ENCODE results near the gene SLC27A2. TPM values are rescaled to one million over a fixed set of nuclear protein-coding genes. Genes with fewer than 3 reads are reported as not detected.

The SLC27A2 gene
- total RNA-seq, 4 donors from 2014 or later: 1.1 to 10.3 (median 6.6) TPM

DNA sequence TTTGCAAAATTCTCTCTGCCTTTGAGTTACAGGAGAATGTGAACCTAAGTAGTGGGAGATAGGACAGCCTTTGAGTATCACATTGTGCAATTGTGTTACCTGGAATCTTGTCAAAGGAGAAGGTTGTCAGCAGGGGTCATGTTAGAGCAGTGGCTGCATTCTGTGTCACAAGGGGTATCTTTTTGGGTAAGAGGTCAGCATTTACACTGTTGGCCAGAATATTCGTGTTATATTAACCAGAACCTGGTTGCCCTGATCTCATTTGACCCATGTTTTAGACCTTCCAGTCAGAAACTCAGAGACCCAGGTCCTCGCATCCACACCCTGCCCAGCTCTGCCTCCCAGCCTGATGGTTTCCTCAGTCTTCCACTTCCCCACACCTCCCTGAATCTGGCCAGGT is 56.3 kb downstream of the SLC27A2 start:
- TF ChIP-seq POLR2A (IDR thresholded peaks at IDR 0.05): no peak
- TF ChIP-seq, protein P1, sequence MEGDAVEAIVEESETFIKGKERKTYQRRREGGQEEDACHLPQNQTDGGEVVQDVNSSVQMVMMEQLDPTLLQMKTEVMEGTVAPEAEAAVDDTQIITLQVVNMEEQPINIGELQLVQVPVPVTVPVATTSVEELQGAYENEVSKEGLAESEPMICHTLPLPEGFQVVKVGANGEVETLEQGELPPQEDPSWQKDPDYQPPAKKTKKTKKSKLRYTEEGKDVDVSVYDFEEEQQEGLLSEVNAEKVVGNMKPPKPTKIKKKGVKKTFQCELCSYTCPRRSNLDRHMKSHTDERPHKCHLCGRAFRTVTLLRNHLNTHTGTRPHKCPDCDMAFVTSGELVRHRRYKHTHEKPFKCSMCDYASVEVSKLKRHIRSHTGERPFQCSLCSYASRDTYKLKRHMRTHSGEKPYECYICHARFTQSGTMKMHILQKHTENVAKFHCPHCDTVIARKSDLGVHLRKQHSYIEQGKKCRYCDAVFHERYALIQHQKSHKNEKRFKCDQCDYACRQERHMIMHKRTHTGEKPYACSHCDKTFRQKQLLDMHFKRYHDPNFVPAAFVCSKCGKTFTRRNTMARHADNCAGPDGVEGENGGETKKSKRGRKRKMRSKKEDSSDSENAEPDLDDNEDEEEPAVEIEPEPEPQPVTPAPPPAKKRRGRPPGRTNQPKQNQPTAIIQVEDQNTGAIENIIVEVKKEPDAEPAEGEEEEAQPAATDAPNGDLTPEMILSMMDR (IDR thresholded peaks at IDR 0.05): no peak
- H3K27me3 ChIP-seq: no peaks in the 10 kb centered on the region
- WGBS, 2 donors: 92 to 97% methylated on average over 2 of the region's 2 CpGs
- no peak overlapping the region for H3K4me3 ChIP-seq (replicated peaks in 1 of 3)
- intact Hi-C loops (cut with DNase I): no loop called here
- no peak for DNase-seq
- no peaks in the 10 kb centered on the region for H3K9me3 ChIP-seq
- no peak overlapping the region for H3K27ac ChIP-seq
- no peaks in the 10 kb centered on the region for H3K4me1 ChIP-seq
- H3K36me3 ChIP-seq: no peaks in the 10 kb centered on the region

DNA sequence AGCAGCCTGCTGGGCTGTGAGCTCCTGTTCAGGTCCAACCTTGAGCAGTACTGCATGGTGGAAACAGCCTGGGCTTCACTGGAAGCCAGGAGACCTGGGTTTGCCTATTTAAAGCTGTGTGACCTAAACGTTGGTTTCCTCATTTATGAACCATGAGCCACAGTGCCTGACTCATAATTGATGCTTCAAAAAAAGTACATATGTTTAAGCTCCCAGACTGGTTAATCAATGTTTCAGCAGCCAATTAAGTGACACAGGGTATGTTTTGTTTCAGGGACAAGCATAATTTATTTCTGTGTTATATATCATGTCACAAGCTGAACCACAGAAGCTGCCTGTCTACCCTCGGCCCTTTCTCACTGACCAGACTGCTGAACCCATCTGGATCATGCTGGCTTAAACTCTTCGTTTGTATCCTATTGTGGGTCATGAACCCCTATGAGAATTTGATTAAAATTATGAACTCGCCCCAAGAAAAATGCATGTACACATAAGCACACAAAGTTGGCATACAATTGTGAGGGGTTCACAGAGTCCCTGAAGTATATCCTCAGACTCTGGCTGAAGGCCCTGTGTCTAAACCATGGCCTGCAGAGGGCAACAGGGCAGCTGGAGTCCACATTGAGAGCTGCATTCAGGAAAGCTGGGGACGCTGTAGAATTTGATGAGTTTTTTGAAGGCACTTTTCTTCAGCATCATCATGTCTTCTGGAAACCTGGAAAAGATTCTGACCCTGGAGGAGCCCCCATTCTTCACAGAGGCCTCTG is 59.9 kb downstream of the SLC27A2 start:
- Histone ChIP-seq H3K4me1 (no peaks in the 10 kb centered on the region), H3K9me3 (no peaks in the 10 kb centered on the region), H3K27ac (no peak overlapping the region), H3K36me3 (no peaks in the 10 kb centered on the region), H3K4me3 (replicated peaks in 1 of 3) (no peak overlapping the region), H3K27me3 (no peaks in the 10 kb centered on the region)
- no peak for DNase-seq
- intact Hi-C loops (cut with DNase I): no loop called here
- TF ChIP-seq POLR2A (IDR thresholded peaks at IDR 0.05): no peak
- TF ChIP-seq, protein P1 (IDR thresholded peaks at IDR 0.05): no peak
- 81 to 88% methylated on average over 4 to 5 of the region's 5 CpGs for WGBS, 2 donors

DNA sequence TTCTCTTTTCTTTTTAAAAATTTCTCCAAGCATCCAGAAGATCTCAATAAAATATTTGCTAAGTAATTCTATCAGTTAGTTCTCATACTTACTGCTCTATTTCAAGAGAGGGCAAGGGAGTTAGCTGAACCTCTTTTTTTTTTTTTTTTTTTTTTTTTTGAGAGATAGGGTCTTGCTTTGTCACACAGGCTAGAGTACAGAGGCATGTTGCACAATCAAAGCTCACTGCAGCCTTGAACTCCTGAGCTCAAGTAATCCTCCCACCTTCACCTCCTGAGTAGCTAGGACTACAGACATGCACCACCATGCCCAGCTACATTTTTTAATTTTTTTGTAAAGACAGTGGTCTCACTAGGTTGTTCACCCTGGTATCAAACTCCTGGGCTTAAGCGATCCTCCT is 62.2 kb downstream of the SLC27A2 start:
- intact Hi-C loops (cut with DNase I): no loop called here
- Histone ChIP-seq H3K27me3 (no peaks in the 10 kb centered on the region), H3K9me3 (no peaks in the 10 kb centered on the region), H3K36me3 (no peaks in the 10 kb centered on the region), H3K4me1 (peaks cover 0 to 4% of the 10 kb centered on the region in 2 donors), H3K27ac (no peak overlapping the region), H3K4me3 (replicated peaks in 1 of 3) (no peak overlapping the region)
- WGBS, 2 donors: 95 to 96% methylated on average over 1 of the region's 1 CpG
- TF ChIP-seq, protein P1 (IDR thresholded peaks at IDR 0.05): no peak
- no peak for TF ChIP-seq POLR2A (IDR thresholded peaks at IDR 0.05)
- no peak for DNase-seq

DNA sequence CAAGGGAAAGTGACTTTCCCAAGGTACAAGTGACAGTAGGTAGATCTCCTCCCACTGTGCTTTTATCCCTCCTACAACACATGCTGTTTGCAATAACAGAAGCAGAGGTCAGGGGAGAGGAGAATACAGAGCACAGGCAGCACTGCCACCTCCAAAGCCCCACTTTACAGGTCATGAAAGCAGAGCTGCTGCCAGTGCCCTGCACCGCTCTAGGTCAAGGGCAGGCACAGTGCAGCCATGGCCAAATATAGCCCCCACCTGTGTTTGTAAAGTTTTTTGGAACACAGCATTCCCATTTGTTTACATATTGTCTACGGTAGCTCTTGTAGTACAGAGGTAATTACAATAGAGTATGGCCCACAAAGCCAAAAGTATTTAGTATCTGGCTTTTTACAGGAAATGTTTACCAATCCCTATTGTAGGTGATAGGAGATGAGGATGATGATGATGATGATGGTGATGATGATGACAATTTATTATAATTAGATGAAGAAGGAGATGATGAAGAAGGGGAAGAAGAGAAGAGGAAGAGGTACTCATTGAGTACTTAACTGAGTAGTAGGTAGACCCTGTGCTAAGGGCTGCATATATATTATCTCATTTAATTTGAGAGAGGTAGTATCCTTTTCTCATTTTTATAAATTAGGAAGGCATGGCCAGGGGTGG is 63.1 kb downstream of the SLC27A2 start:
- intact Hi-C loops (cut with DNase I): no loop called here
- DNase-seq: no peak
- Histone ChIP-seq H3K27me3 (no peaks in the 10 kb centered on the region), H3K4me3 (replicated peaks in 1 of 3) (no peak overlapping the region), H3K4me1 (peaks cover 0 to 4% of the 10 kb centered on the region in 2 donors), H3K36me3 (no peaks in the 10 kb centered on the region), H3K9me3 (no peaks in the 10 kb centered on the region), H3K27ac (no peak overlapping the region)
- TF ChIP-seq, protein P1 (IDR thresholded peaks at IDR 0.05): no peak
- TF ChIP-seq POLR2A (IDR thresholded peaks at IDR 0.05): no peak
- WGBS, 2 donors: 91 to 93% methylated on average over 2 of the region's 2 CpGs

DNA sequence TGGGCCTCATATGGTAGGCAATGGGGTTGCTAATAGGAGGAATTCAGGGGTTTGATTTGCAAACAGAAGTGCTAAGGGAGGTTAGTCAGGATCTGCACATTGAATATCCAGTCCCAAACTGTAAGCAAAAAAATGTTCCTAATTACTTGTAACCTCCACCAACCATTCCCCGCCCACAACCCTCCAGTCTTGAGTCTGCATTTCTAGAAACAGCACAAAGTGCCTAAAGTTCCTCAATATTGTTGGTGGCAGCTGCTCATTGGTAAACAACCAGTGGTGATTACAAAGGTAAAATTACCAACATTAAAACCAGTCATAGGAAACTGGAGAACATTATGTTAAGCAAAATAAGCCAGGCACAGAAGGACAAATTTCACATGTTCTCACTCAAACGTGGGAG is 64.6 kb downstream of the SLC27A2 start:
- Histone ChIP-seq H3K4me1 (peaks cover 0 to 4% of the 10 kb centered on the region in 2 donors), H3K36me3 (no peaks in the 10 kb centered on the region), H3K27me3 (no peaks in the 10 kb centered on the region), H3K9me3 (no peaks in the 10 kb centered on the region), H3K4me3 (replicated peaks in 1 of 3) (no peak overlapping the region), H3K27ac (no peak overlapping the region)
- DNase-seq: no peak
- WGBS, 2 donors: 94 to 95% methylated on average over 2 of the region's 2 CpGs
- no peak for TF ChIP-seq POLR2A (IDR thresholded peaks at IDR 0.05)
- TF ChIP-seq, protein P1 (IDR thresholded peaks at IDR 0.05): no peak
- intact Hi-C loops (cut with DNase I): no loop called here
